Activated naive CD4-positive, alpha-beta T cell treated with anti-CD3 and anti-CD28 coated beads, Interleukin-2, amount 50 U/mL, for 72 hours (primary cell): Measurements from ENCODE around the gene ZNF644. TPM values are rescaled to one million over a fixed set of nuclear protein-coding genes. Genes with fewer than 3 reads are reported as not detected.

ENCODE experiments used
- ATAC-seq, 2 donors: fragments of 150-1000 bp; cut with Tn5 transposase; 2 replicates each; pipeline ENCODE4 v1.10.0; 2021; ENCODE audit warnings: mild to moderate bottlenecking in 2 of 2, moderate library complexity in 2 of 2
- DNase-seq, 2 donors: peaks; one replicate each; pipeline ENCODE4 v3.0.0; 2021 to 2022; ENCODE audit warnings: low spot score in 2 of 2
- H3K27ac Mint-ChIP-seq, 2 donors: one replicate each; pipeline ENCODE4 v1.8.0; 2022; ENCODE audit warnings: mild to moderate bottlenecking in 2 of 2, mixed read lengths in 2 of 2
- H3K36me3 Mint-ChIP-seq, 2 donors: one replicate each; pipeline ENCODE4 v1.8.0; 2022; ENCODE audit warnings: mixed read lengths in 2 of 2
- H3K9me3 Mint-ChIP-seq, 2 donors: one replicate each; pipeline ENCODE4 v1.8.0; 2022; ENCODE audit warnings: mixed read lengths in 2 of 2
- total RNA-seq, 2 donors: library from RNA; stranded (reverse); gene quantifications; one replicate each; pipeline ENCODE4 v1.2.3, GENCODE V29; 2022

The ZNF644 gene
- total RNA-seq, 2 donors from 2014 or later, result 50.6 to 72.5 TPM

- H3K36me3 Mint-ChIP-seq, result peaks cover 23% of the 10 kb centered on the region in 2 donors
- no peak for ATAC-seq
- H3K27ac Mint-ChIP-seq, result no peak overlapping the region
- peaks cover 25 to 27% of the 10 kb centered on the region in 2 donors for H3K9me3 Mint-ChIP-seq
- no peak for DNase-seq
Observed at GRCh38 chr1:90876101-90876500, 145.7 kb downstream of the ZNF644 start.
